ENCODE data around the gene KLC4. TPM values are rescaled to one million over a fixed set of nuclear protein-coding genes. Genes with fewer than 3 reads are reported as not detected.

KLC4 gene
- total RNA-seq, 1 donor from 2014 or later, result 19.8 TPM

- peaks cover 9% of the 10 kb centered on the region for H3K27me3 Mint-ChIP-seq
- ChIA-PET POLR2A (no interaction called here), CTCF (interaction anchor here (2.1 kb wide), 1 partner anchor 20 kb away, joined by 8 read pairs; no protein-coding TSS in a partner anchor)
- DNase-seq, result no peak
- no peak for ATAC-seq (ENCODE audit: low read depth)
- no peak for TF ChIP-seq CTCF (IDR thresholded peaks at IDR 0.05)
- intact Hi-C loops (cut with micrococcal nuclease), result no loop called here
- H3K4me3 Mint-ChIP-seq, result no peak overlapping the region
- no peaks in the 10 kb centered on the region for H3K36me3 Mint-ChIP-seq (ENCODE audit: low read depth)
- H3K27ac Mint-ChIP-seq, result no peak overlapping the region
- H3K4me1 Mint-ChIP-seq, result no peaks in the 10 kb centered on the region
- no peaks in the 10 kb centered on the region for H3K9me3 Mint-ChIP-seq
Measured at GRCh38 chr6:43123461-43124314, 64.3 kb downstream of the KLC4 start.

GRCh38 chr6:43124481-43124880 is 65.0 kb downstream of the KLC4 start:
- CTCF ChIA-PET, result interaction anchor here (2.1 kb wide), 1 partner anchor 19 kb away, joined by 8 read pairs; no protein-coding TSS in a partner anchor
- no peak overlapping the region for H3K4me3 Mint-ChIP-seq
- DNase-seq, result no peak
- POLR2A ChIA-PET, result no interaction called here
- no peak for ATAC-seq (ENCODE audit: low read depth)
- H3K4me1 Mint-ChIP-seq, result no peaks in the 10 kb centered on the region
- H3K27ac Mint-ChIP-seq, result no peak overlapping the region
- no peaks in the 10 kb centered on the region for H3K36me3 Mint-ChIP-seq (ENCODE audit: low read depth)
- no peak for TF ChIP-seq CTCF (IDR thresholded peaks at IDR 0.05)
- H3K9me3 Mint-ChIP-seq, result no peaks in the 10 kb centered on the region
- H3K27me3 Mint-ChIP-seq, result peaks cover 8% of the 10 kb centered on the region
- intact Hi-C loops (cut with micrococcal nuclease), result no loop called here

Other genes starting within 250 kb of the KLC4 start
- gene RPL7L1, start 180.0 kb upstream of the KLC4 start, total RNA-seq, result 94.5 and 110 TPM in 2 replicates
- gene PTCRA, start 143.6 kb upstream of the KLC4 start, total RNA-seq, result not detected in 2 replicates
- 120 and 121 TPM in 2 replicates for gene CNPY3, start 130.2 kb upstream of the KLC4 start, total RNA-seq
- gene GNMT, start 98.9 kb upstream of the KLC4 start, total RNA-seq, result 1.7 and 2.3 TPM in 2 replicates
- gene PEX6, start 80.5 kb upstream of the KLC4 start, total RNA-seq, result 11.8 and 13.2 TPM in 2 replicates
- 26.7 and 26.8 TPM in 2 replicates for gene PPP2R5D, start 75.1 kb upstream of the KLC4 start, total RNA-seq
- gene MEA1, start 45.7 kb upstream of the KLC4 start, total RNA-seq, result 44.4 and 48.3 TPM in 2 replicates
- gene KLHDC3, start 45.4 kb upstream of the KLC4 start, total RNA-seq, result 36.4 and 36.7 TPM in 2 replicates
- 51.7 and 53.9 TPM in 2 replicates for gene RRP36, start 38.0 kb upstream of the KLC4 start, total RNA-seq
- gene CUL7, start 5.8 kb upstream of the KLC4 start, total RNA-seq, result 15.9 and 19.1 TPM in 2 replicates
- 43.9 and 47.8 TPM in 2 replicates for gene MRPL2, start 197 bp upstream of the KLC4 start, total RNA-seq
- 0.66 and 0.82 TPM in 2 replicates for gene PTK7, start 16.7 kb downstream of the KLC4 start, total RNA-seq
- 35.9 and 37.8 TPM in 2 replicates for gene SRF, start 111.6 kb downstream of the KLC4 start, total RNA-seq
- 69.2 and 70.8 TPM in 2 replicates for gene CUL9, start 122.6 kb downstream of the KLC4 start, total RNA-seq
- gene DNPH1, start 169.8 kb downstream of the KLC4 start, total RNA-seq, result 56.7 and 57.5 TPM in 2 replicates
- 0.02 and 0.13 TPM in 2 replicates for gene TTBK1, start 183.8 kb downstream of the KLC4 start, total RNA-seq
- gene SLC22A7, start 238.6 kb downstream of the KLC4 start, total RNA-seq, result not detected in 2 replicates
- 42.2 and 49.9 TPM in 2 replicates for gene CRIP3, start 249.2 kb downstream of the KLC4 start, total RNA-seq